HG03442 (cell line): ENCODE results near the gene SPRN.
"Not testable (repeated sequence)": the region's sequence is repeated elsewhere in the genome, so short reads cannot be mapped to it uniquely, and the experiment has no call there.

ENCODE experiments used
- ATAC-seq: cut with Tn5 transposase; IDR thresholded peaks from one replicate; pipeline ENCODE4 v1.9.1; 2021; ENCODE audit warnings: mild to moderate bottlenecking, moderate library complexity; ENCODE audit not compliant: unreplicated experiment

Gene SPRN

GRCh38 chr10:133457100-133457841 is 32.8 kb upstream of the SPRN start:
- ATAC-seq: no peak

- ATAC-seq: no peak
Observed at GRCh38 chr10:133456041-133456951, 31.9 kb upstream of the SPRN start.

- ATAC-seq: no peak
Observed at GRCh38 chr10:133455611-133456031, 31.2 kb upstream of the SPRN start.

DNA sequence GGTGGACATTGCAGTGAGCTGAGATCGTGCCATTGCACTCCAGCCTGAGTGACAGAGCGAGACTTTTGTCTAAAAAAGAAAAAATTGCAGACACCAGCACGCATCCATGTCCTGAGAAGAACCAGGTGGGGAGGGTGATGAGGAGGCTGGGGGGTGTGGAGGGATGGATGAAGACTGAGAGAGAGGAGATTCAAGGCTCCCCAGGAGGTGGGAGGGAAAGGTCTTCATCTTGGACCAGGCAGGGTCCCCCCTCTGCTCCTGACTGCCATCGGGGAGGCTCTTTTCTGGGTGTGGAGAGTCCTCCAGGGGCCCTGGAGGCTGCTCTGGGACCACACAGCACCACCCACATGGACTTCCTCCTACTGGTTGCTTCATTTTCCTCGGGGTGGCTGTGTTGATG is 30.8 kb upstream of the SPRN start:
- ATAC-seq: no peak

DNA sequence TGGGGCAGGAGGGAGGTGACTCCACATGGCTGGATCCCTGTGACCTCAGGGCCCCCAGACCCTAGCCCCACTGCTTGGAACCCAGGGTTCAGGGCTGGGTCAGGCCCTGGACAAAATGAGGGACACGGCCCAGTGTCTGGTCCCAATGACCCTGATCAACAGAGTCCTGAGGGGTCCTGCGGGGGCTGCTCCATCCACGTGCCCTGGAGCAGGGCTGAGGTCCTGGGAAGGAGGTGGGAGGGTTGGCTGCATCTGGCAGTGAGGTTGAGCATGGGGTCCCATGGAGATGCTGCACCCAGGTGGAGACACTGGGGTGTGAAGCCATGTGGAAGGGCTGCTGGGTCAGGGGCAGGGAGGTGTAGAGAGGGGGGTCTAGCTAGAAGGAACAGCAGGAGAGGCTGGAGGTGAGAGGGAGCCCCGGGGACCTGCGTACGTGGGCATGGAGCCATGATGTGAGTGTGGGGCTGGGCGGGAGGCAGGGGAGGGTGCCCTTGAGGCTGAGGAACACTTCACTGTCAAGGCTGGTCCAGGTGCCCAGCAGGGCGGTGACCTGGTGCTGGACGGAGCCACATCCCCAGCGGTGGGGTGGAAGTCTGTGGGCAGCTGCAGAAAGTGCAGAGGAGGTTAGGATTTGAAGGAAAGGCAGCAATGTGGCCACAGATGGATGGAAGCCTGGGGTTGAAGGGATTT is 29.9 kb upstream of the SPRN start:
- no peak for ATAC-seq

- no peak for ATAC-seq
Observed at GRCh38 chr10:133453516-133454203, 29.2 kb upstream of the SPRN start, which contains the start of gene SCART1. Gene SCART1, plus strand, starts transcription at chr10:133453945. Its CDS starts 53 bp downstream, at chr10:133453998.

- ATAC-seq: no peak
Observed at GRCh38 chr10:133452453-133452852, 28.0 kb upstream of the SPRN start.

DNA sequence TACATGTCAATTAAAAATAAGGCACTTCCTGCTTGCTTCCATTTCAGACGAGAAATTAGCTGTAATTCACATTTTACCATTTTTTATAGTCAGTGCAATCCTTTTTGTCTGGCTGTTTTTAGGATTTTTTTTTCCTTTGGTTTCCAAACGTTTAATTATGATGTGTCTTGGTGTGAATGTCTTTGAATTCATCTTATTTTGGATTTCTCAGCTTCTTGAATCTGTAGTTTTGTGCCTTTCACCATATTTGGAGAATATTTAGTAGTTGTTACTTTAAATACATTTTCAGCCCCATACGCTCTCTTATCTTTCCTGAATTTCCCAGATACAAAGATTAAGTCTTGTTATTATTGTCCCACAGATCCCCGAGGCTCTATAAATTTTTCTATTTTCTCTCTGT is 26.9 kb upstream of the SPRN start:
- no peak for ATAC-seq

- ATAC-seq: no peak
Observed at GRCh38 chr10:133448120-133448519, 23.7 kb upstream of the SPRN start.

DNA sequence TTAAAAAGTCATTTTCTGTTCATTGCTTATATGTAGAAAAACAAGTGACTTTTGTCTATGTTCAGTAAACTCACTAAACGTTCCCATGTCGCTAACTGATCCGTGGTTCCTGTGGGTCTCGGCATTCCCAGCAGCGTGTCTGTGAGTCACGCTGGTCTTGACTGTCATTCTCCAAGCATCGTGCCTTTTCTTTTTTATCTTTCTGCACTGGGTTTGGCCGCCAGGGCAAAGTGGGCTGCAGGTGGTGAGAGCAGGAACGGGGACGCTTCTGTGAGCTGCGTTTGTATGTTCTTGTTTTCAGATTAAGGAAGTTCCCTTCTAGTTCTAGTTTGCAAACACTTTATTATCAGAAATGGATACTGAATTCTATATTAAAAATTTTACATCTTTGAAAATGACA is 22.6 kb upstream of the SPRN start:
- ATAC-seq: no peak

DNA sequence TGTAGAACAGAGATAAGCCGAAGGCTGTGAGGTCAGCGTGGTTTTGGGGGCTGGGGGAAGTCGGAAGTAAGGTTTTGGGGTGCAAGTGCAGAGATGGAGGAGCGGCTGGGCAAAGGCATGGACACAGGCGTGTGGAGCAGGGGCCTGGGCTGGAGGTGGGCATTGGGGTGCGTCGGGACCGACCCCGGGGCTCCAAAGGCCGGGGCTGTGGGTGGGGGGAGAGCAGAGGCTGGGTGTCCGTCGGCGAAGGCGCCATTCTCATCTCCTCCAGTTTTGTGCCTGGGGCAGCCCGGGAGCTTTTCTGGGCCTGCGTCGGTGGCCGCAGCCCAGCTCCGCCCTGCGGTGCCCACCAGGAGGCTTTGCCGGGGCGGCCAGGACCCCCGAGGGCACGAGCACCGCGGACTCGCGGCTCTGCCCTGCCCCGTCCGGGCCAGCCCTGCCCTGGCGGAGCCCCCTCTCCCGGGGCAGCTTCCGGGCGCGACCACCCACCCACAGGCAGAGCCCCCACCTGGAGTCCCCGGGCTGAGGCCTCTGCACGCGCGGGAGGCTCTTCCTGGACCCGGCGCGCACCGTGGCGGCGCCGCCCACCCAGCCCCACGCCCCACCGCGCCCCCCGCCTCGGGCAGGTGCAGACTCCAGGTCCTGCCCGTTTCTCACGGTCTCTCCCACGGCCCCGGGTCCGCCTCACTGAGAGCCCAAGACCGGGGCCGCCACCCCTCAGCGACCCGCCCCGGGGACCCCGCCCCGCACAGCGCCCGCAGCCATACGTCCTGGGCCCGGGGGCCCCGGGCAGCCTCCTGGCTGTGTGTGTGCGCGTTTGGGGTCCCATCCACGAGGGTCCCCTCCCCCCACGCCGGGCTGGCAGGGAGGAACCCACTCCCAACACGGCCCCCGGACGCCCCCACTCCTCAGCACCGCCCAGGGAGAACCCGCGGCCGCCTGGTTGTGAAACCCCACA is 21.6 kb upstream of the SPRN start:
- no peak for ATAC-seq

DNA sequence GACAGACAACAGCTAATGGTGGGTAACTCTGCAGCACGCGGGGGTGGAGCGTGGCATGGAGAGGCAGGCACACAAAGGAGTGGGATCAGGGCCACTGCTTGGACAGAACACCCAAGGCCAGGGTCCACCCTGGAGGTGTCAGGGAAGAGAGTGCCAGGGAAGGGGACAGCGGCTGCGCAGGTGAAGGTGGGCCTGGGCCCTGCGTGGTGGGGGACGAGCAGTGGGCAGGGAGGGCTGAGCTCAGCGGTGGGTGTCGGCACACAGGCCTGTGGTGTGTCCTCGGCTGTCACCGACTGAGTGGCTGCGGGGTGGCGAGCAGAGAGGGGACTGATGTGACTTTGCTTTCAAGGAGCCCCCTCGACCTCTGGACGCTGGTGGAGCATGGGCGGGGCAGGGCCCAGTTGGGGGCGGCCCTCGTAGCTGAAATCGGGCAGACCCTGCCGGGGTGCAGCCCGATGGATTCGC is 20.9 kb upstream of the SPRN start:
- no peak for ATAC-seq

DNA sequence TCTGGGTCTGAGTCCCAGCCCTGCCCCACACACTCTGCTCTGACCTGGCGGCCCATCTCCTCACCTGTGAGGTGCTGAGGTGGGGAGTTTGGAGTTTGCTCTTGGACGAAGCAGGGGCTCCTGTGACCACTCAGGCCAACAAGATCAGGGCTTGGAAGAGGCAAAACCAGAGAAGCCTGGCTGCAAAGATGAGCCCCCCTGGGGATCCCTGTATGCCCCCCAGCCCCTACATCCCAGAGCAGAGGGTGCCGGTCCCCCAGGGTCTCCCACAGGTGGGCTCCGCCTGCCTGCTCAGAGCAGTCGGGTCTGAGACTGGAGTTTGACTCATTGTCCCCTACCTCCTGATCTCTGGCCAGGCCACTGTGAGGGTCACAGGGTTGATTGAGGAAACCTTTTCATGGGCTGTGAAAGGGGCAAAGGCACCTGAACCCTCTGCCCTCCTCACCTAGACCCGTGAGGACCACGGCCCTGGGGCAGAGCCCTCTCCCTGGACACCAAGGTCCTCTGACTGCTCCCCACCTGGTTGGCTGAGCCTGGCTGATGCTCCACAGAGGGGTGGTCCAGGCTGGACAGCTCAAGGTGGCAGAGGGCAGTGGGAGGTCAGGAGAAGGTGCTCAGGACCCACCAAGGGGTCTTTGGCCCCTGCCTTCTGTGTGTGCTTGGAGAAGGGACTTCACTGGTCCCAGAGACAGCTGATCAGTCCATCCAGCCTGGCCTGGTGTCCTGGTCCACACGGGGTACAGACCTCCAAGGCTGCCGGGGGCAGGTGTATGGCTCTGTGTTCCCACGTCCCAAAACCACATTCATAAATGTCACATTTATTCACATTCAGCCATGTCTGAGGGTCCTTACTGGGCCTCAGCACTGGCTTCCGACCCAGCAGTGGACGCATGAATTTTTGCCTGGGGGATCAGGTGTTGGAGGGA is 20.2 kb upstream of the SPRN start:
- ATAC-seq: no peak

DNA sequence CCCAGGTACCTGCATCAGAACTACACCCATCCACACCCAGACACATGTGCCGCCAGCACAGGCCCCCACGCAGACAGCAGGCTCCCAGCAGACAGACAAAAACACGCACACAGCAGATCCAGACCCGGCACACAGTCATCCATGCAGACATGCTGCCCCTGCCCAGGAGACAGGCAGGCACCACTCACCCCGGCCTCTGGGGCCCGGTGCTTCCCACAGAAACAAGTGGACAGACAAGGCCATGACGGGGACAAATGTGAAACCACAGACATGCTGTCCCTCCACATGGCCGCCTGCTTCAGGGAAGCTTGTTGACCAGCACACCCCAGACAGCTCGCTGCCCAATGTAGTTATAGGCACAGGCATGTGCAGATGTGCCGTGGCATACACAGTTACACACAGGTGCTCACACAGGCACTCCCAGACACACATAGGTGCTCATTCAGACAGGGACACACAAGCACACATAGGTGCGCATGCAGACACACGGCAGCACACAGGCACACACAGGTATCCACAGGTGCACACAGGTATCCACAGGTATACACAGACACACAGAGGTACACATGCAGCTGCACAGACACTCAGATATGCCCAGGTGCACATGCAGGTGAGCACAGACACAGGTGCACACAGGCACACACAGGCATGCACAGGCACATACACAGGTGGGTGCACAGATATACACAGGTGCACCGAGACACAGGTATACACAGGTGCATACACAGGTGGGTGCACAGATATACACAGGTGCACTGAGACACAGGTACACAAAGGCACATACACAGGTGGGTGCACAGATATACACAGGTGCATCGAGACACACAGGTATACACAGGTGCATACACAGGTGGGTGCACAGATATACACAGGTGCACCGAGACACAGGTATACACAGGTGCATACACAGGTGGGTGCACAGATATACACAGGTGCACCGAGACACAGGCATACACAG is 18.8 kb upstream of the SPRN start:
- no peak for ATAC-seq

DNA sequence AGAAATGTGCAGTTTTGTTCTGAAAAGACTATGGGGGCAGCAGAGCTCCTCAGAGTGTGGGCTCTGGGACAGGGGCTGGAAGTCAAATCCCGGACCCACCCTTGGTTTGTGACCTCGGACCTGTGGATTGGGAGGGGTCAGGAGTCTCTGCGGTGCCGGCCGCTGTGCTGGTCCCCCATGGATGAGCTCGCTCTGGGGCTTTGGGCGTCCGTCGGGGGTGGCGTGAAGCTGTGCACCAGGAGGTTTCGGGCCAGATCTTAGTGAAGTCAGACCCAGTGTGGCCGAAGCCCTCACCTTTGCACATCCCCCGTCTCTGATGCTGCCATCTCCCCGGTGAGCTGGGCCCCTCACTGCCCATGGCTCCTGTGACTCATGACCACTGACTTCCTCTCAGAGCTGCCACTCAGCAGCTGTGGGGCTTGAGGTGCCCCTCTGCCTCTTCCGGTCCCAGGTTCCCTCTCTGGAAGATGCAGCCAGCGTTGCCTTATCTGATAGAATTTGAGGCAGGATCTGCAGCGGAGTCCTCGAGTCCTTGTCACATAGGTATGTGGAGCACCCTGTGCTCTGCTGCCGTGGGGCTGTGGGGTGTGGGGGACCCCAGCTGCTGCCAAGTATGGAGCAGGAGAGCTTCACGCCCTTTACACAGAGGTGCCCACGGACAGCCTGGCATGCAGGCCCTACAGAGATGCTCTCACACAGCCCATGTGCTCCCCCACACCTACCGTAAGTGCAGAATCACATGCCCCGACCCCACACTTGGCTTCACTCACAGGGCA is 18.0 kb upstream of the SPRN start:
- ATAC-seq: no peak

DNA sequence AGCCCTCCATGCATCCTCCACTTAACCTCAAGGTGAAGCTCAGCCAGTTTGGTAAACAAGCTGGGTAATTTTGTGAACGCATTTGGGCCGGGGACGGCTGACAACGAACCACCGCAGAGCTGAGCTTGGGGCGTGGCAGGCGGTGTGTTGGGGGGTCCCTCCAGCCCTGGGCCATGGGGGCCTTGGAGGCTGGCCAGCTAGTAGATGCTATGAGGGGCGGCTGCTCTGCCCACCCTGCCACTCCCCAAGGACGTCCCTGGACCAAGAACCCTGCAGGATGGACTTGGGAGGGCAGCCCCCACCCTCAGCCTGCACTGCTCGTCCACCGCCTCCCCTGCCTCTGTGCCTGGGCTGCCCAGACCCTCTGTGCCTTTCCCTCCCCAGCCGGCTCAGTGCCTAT is 17.4 kb upstream of the SPRN start:
- ATAC-seq: no peak

GRCh38 chr10:133441356-133441755 is 16.9 kb upstream of the SPRN start:
- ATAC-seq: not testable (repeated sequence)
